ENCODE data around the gene MRPL47. TPM values are rescaled to one million over a fixed set of nuclear protein-coding genes. Genes with fewer than 3 reads are reported as not detected.
A peak's percentile ranks its signal among the peaks of the same experiment; 100 is the strongest.

The MRPL47 gene
- total RNA-seq, 1 donor, result 40.6 TPM

DNA sequence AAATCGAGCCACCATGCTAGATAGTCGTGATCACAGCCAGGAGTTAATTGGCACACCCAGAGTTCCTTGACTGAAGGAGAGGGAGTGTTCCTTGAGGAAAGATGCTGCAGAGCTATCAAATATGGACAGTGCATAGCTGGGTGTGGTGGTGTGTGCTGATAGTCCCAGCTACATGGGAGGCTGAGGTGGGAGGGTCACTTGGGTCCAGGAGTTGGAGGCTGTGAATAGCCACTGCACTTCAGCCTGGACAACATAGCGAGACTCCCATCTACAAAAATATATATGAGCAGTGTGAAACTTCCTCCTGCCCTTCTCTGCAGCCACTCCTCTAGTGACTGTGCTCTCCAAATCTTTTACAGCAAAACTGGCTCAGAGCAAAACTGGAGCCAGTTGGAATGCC lies 38.4 kb upstream of the MRPL47 start:
- DNase-seq (ENCODE audit: low read depth), result no peak

DNA sequence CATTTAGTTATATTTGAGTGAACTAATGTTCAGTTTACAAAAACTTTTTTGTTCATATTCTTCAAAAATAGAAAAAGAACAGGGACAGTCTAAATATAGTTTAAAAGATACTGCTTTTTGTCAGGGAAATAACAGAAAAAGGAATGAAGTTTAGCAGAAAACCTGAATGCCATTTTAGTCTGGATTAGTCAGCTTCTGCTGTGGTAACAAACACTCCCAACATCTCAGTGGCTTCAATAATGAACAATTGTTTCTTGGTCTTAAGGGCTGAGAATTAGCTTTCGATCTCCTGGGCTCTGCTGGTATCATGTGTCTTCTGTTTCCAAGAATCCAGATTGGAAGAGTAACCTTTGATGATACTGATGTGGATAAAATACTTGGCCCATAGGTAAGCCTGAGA lies 36.0 kb upstream of the MRPL47 start:
- no peak overlapping the region for H3K4me3 ChIP-seq (ENCODE audit: low read depth, low read length)
- TF ChIP-seq, protein P1, sequence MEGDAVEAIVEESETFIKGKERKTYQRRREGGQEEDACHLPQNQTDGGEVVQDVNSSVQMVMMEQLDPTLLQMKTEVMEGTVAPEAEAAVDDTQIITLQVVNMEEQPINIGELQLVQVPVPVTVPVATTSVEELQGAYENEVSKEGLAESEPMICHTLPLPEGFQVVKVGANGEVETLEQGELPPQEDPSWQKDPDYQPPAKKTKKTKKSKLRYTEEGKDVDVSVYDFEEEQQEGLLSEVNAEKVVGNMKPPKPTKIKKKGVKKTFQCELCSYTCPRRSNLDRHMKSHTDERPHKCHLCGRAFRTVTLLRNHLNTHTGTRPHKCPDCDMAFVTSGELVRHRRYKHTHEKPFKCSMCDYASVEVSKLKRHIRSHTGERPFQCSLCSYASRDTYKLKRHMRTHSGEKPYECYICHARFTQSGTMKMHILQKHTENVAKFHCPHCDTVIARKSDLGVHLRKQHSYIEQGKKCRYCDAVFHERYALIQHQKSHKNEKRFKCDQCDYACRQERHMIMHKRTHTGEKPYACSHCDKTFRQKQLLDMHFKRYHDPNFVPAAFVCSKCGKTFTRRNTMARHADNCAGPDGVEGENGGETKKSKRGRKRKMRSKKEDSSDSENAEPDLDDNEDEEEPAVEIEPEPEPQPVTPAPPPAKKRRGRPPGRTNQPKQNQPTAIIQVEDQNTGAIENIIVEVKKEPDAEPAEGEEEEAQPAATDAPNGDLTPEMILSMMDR (IDR thresholded peaks at IDR 0.05; ENCODE audit: insufficient read depth, low read length), result no peak
- no peak for DNase-seq (ENCODE audit: low read depth)

More for the DNA sequence above, 38.4 kb upstream of the MRPL47 start:
- H3K4me3 ChIP-seq (ENCODE audit: low read depth, low read length), result no peak overlapping the region
- TF ChIP-seq, protein P1 (IDR thresholded peaks at IDR 0.05; ENCODE audit: insufficient read depth, low read length), result no peak

DNA sequence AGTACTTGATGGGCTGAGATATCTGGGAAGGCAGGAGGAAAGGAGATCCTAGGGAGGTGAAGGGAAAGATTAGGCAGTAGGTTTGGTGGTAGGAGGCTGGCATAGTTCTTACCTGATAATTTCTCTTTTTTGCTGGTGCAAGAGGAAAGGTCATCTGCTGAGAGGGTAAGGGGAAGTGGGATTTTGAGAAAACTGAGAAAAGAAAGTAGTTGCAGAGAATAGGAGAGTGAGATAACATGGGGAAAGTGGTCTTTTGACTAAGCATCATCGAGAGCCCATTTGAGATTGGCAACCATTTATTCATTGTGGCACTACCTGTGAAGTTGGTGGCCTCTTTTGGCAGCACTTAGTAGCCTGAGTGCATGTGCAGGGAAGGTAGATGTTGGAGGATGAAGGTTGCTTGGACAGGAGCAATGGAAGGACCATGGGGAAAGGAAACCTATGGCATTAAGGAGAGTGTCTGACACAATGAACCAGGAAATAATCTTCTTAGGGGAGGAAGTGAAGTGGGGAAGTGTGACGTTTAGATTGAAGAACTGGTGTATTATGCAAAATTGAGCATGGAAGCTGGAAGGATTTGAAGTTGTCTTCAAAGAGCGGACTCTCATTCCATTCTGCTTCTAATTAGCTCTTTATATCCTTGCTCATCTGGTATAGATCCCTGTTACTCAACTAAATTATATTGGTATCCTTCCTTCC lies 26.5 kb upstream of the MRPL47 start:
- no peak for DNase-seq (ENCODE audit: low read depth)
- H3K4me3 ChIP-seq (ENCODE audit: low read depth, low read length), result no peak overlapping the region
- TF ChIP-seq, protein P1 (IDR thresholded peaks at IDR 0.05; ENCODE audit: insufficient read depth, low read length), result no peak

DNA sequence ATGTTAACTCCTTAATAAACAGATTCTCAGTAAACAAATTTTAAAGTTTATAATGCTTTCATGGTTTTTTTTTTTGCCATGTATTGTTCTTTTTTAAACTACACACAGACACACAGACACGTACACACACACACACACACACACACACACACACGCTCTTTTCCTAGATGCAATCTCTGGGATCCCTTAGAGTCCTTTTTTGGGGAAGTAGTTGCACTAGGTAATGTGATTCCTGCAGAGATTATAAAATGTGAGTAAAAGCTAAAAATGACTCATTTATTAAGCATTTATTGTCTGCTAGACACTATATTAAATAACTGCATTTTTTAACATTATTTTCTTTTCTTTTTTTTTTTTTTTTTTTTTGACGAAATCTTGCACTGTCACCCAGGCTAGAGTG lies 20.0 kb upstream of the MRPL47 start:
- DNase-seq (ENCODE audit: low read depth), result peak; percentile 2
- H3K4me3 ChIP-seq (ENCODE audit: low read depth, low read length), result no peak overlapping the region
- TF ChIP-seq, protein P1 (IDR thresholded peaks at IDR 0.05; ENCODE audit: insufficient read depth, low read length), result no peak

DNA sequence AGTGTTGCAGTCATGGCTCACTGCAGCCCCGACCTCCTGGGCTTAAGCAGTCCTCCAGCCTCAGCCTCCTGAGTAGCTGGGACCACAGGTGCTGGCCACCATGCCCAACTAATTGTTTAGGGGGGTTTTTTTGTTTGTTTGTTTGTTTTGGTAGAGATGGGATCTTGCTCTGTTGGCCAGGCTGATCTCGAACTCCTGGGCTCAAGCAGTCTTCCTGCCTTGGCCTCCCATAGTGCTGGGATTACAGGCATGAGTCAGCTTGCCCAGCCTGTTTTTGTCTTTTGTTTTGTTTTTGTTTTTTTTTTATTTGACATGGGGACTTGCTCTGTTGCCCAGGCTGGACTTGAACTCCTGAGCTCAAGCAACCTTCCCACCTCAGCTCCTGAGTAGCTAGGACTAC lies 17.6 kb upstream of the MRPL47 start:
- H3K4me3 ChIP-seq (ENCODE audit: low read depth, low read length), result no peak overlapping the region
- TF ChIP-seq, protein P1 (IDR thresholded peaks at IDR 0.05; ENCODE audit: insufficient read depth, low read length), result no peak

DNA sequence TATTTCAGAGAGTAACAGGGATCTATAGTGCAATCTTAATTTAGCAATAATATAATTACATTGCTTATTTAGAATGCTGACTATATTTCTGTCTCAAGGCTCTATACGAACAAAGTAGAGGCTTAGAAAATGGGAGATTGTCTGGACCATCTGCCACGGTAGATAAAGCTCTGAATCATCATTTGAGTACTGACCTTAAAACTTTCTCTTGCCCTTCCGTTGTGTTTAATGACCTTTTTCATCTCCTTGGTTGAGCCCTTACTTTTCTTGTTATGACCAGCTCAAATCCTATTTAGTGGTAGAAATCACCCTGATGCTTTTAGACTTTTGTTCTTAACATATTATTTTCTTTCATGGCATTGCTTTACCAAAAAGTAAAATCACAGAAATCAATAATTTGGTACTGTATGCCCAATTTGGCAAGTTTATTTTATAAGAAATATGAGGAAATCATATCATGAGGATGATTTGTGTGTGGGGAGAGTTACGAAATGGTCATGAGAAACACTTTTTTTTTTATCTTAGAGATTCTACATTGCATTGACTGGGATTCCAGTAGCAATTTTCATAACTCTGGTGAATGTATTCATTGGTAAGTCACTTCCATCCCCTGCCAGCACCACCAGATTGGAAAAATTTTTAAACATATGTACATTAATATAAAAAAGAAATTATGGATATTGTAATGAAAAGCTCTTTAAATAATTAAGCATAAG lies 11.2 kb upstream of the MRPL47 start:
- peak; percentile 32 for DNase-seq (ENCODE audit: low read depth)
- H3K4me3 ChIP-seq (ENCODE audit: low read depth, low read length), result no peak overlapping the region
- TF ChIP-seq, protein P1 (IDR thresholded peaks at IDR 0.05; ENCODE audit: insufficient read depth, low read length), result no peak

More for the DNA sequence above, 17.6 kb upstream of the MRPL47 start:
- DNase-seq (ENCODE audit: low read depth), result no peak

All from fibroblast of the aortic adventitia (primary cell).